ENCODE measurements around the gene ZDHHC7.

ZDHHC7 gene

GRCh38 chr16:85031451-85031850 is 20.1 kb upstream of the ZDHHC7 start:
- DNase-seq = no peak
- H3K27me3 ChIP-seq = no peaks in the 10 kb centered on the region
- TF ChIP-seq, protein P1, sequence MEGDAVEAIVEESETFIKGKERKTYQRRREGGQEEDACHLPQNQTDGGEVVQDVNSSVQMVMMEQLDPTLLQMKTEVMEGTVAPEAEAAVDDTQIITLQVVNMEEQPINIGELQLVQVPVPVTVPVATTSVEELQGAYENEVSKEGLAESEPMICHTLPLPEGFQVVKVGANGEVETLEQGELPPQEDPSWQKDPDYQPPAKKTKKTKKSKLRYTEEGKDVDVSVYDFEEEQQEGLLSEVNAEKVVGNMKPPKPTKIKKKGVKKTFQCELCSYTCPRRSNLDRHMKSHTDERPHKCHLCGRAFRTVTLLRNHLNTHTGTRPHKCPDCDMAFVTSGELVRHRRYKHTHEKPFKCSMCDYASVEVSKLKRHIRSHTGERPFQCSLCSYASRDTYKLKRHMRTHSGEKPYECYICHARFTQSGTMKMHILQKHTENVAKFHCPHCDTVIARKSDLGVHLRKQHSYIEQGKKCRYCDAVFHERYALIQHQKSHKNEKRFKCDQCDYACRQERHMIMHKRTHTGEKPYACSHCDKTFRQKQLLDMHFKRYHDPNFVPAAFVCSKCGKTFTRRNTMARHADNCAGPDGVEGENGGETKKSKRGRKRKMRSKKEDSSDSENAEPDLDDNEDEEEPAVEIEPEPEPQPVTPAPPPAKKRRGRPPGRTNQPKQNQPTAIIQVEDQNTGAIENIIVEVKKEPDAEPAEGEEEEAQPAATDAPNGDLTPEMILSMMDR (IDR thresholded peaks at IDR 0.05; ENCODE audit: low read depth, low read length) = no peak

GRCh38 chr16:85029981-85030401 is 18.7 kb upstream of the ZDHHC7 start:
- TF ChIP-seq, protein P1 (IDR thresholded peaks at IDR 0.05; ENCODE audit: low read depth, low read length) = no peak
- Histone ChIP-seq H3K4me3 (ENCODE audit: low read depth, low read length) (peak overlapping the region; percentile 54), H3K27me3 (no peaks in the 10 kb centered on the region), H3K4me1 (peaks cover 7% of the 10 kb centered on the region), H3K9me3 (no peaks in the 10 kb centered on the region), H3K36me3 (no peaks in the 10 kb centered on the region)
- no peak for DNase-seq

More at GRCh38 chr16:85031451-85031850, 20.1 kb upstream of the ZDHHC7 start:
- H3K4me1 ChIP-seq = peaks cover 12% of the 10 kb centered on the region
- no peaks in the 10 kb centered on the region for H3K36me3 ChIP-seq
- H3K4me3 ChIP-seq (ENCODE audit: low read depth, low read length) = no peak overlapping the region
- no peaks in the 10 kb centered on the region for H3K9me3 ChIP-seq

DNA sequence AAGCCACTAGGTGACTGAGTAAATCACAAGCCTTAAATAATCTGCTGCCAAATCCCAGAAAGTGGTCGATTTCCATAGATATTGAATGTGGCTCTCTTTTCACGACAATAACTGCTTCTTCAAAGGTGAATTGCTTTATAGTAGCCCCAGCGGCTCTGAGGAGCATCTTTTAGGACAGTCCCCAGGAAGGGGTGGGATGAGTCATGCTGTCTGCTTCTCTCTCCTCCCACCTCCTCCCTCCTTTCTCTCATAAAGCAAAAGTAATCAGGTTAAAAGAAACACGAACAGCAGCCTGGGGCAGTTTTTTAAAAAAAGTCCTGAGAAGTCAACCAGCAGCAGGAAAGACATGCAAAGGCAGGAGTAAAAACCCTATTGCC is 18.1 kb upstream of the ZDHHC7 start:
- Histone ChIP-seq H3K36me3 (no peaks in the 10 kb centered on the region), H3K4me1 (peaks cover 7% of the 10 kb centered on the region), H3K4me3 (ENCODE audit: low read depth, low read length) (peak overlapping the region; percentile 54), H3K9me3 (no peaks in the 10 kb centered on the region), H3K27me3 (no peaks in the 10 kb centered on the region)
- TF ChIP-seq, protein P1 (IDR thresholded peaks at IDR 0.05; ENCODE audit: low read depth, low read length) = no peak
- DNase-seq = peak; percentile 65

- no peaks in the 10 kb centered on the region for H3K27me3 ChIP-seq
- H3K9me3 ChIP-seq = no peaks in the 10 kb centered on the region
- peaks cover 7% of the 10 kb centered on the region for H3K4me1 ChIP-seq
- TF ChIP-seq, protein P1 (IDR thresholded peaks at IDR 0.05; ENCODE audit: low read depth, low read length) = no peak
- peak overlapping the region; percentile 54 for H3K4me3 ChIP-seq (ENCODE audit: low read depth, low read length)
- peak; percentile 30 for DNase-seq
- no peaks in the 10 kb centered on the region for H3K36me3 ChIP-seq
Observed at GRCh38 chr16:85028685-85029407, 17.5 kb upstream of the ZDHHC7 start.

DNA sequence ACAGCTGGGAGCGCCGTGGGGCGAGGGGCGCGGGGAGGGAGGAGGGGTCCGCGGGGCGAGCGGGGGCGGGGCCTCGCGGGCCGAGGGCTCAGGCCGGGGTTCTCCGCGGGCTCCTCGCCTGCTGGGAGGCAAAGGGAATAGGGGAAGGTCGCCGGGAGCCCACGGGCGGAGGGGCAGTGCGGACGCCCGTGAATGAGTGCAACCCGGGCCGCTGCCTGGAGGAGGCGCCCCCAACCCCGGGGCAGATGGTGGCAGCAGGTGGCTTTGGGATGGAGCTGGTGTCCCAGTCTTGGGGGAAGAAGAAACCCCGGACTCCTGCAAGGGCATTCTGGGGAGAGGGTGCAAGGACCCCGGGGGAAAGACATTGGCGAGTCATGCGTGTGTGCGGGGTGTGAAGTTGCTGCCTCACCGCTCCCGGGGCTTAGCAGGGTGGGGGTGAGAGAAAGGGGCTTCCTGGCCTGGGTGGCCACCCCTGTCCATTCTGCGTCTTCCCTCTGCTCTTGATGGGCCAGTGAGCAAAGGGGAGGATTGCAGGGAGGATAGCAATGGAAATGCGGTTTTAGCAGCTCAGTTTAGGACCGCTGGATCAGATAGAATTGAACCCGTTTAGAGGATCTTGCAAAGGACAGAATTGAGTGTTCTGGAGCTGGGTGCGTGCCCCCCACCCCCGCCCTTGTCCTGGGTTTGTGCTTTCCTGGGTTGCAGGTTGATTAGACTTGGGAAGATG is 16.8 kb upstream of the ZDHHC7 start:
- TF ChIP-seq, protein P1 (IDR thresholded peaks at IDR 0.05; ENCODE audit: low read depth, low read length) = peak; percentile 26; the same call in 1 of the 2 replicates
- H3K9me3 ChIP-seq = no peaks in the 10 kb centered on the region
- H3K36me3 ChIP-seq = no peaks in the 10 kb centered on the region
- H3K4me3 ChIP-seq (ENCODE audit: low read depth, low read length) = peak overlapping the region; percentile 54
- peaks cover 7% of the 10 kb centered on the region for H3K4me1 ChIP-seq
- H3K27me3 ChIP-seq = no peaks in the 10 kb centered on the region
- peak; percentile 42 for DNase-seq

Measured in BE2C (cell line).